Stimulated activated CD4-positive, alpha-beta T cell treated with anti-CD3 and anti-CD28 coated beads, TNF-alpha, amount 100 ng/mL, for 1 hour (primary cell): ENCODE measurements around the gene ANKK1.

Experiments
- DNase-seq, 3 donors: peaks; one replicate each; pipeline ENCODE4 v3.0.0-alpha.2; 2020; ENCODE audit warnings: low read depth in 3 of 3, low spot score in 1 of 3

The ANKK1 gene

GRCh38 chr11:113387605-113388211 is at the start of gene ANKK1:
Gene ANKK1, plus strand, starts transcription at chr11:113387779. Its CDS starts 106 bp downstream, at chr11:113387885.
- no peak for DNase-seq

- DNase-seq, result no peak
Measured at GRCh38 chr11:113338730-113339129, 48.8 kb upstream of the ANKK1 start.

- DNase-seq, result no peak
Measured at GRCh38 chr11:113339929-113340589, 47.5 kb upstream of the ANKK1 start.

- no peak for DNase-seq
Measured at GRCh38 chr11:113341388-113342165, 46.0 kb upstream of the ANKK1 start.

- no peak for DNase-seq
Measured at GRCh38 chr11:113345978-113346377, 41.6 kb upstream of the ANKK1 start.

GRCh38 chr11:113349528-113349927 is 38.1 kb upstream of the ANKK1 start:
- no peak for DNase-seq

- DNase-seq, result no peak
Measured at GRCh38 chr11:113350336-113351067, 37.1 kb upstream of the ANKK1 start.

GRCh38 chr11:113351068-113351450 is 36.5 kb upstream of the ANKK1 start:
- DNase-seq, result no peak

- DNase-seq, result no peak
Measured at GRCh38 chr11:113351480-113351879, 36.1 kb upstream of the ANKK1 start.

- DNase-seq, result no peak
Measured at GRCh38 chr11:113356203-113356602, 31.4 kb upstream of the ANKK1 start.

- no peak for DNase-seq
Measured at GRCh38 chr11:113363406-113363805, 24.2 kb upstream of the ANKK1 start.

- no peak for DNase-seq
Measured at GRCh38 chr11:113363996-113364641, 23.5 kb upstream of the ANKK1 start.

GRCh38 chr11:113365895-113366294 is 21.7 kb upstream of the ANKK1 start:
- DNase-seq, result no peak

GRCh38 chr11:113369411-113369810 is 18.2 kb upstream of the ANKK1 start:
- no peak for DNase-seq

GRCh38 chr11:113370634-113371033 is 16.9 kb upstream of the ANKK1 start:
- DNase-seq, result no peak

GRCh38 chr11:113372309-113372708 is 15.3 kb upstream of the ANKK1 start:
- no peak for DNase-seq

GRCh38 chr11:113373306-113373705 is 14.3 kb upstream of the ANKK1 start:
- no peak for DNase-seq

- no peak for DNase-seq
Measured at GRCh38 chr11:113373981-113374560, 13.5 kb upstream of the ANKK1 start.

- DNase-seq, result no peak
Measured at GRCh38 chr11:113375402-113375801, 12.2 kb upstream of the ANKK1 start.

- DNase-seq, result no peak
Measured at GRCh38 chr11:113376156-113376555, 11.4 kb upstream of the ANKK1 start.
